Transverse colon (tissue), 3 donors: ENCODE results near the gene ZBTB4.

Experiments used
- CTCF ChIP-seq, 5 experiments: fragments of 200-600 bp in 3 of 5; fragments of 450-650 bp in 2 of 5; sonication (generic) in 3 of 5; IDR thresholded peaks; 1 replicate in 2 of 5; 2 replicates in 3 of 5; pipeline ENCODE4 v1.5.1; 2016 to 2017; ENCODE audit warnings: antibody characterized with exemption in 5 of 5, inconsistent platforms in 3 of 5, mild to moderate bottlenecking in 2 of 5, moderate library complexity in 1 of 5
- EP300 ChIP-seq: sonication (generic); formaldehyde crosslinking; IDR thresholded peaks from one replicate; pipeline ENCODE4 v1.6.1; 2017; ENCODE audit warnings: antibody characterized with exemption, low read depth
- POLR2A ChIP-seq: fragments of 450-650 bp; IDR thresholded peaks from one replicate; pipeline ENCODE4 v1.6.1; 2016; ENCODE audit warnings: antibody characterized with exemption, mild to moderate bottlenecking, moderate library complexity

- TF ChIP-seq POLR2A, result no peak
- TF ChIP-seq CTCF (IDR thresholded peaks at IDR 0.05), result no peak
- TF ChIP-seq EP300, result no peak
Measured at GRCh38 chr17:7425756-7426155, 53.7 kb downstream of the ZBTB4 start.
